Right renal cortex interstitium (tissue), 3 donors: ENCODE measurements around the gene ASS1. TPM values are rescaled to one million over a fixed set of nuclear protein-coding genes. Genes with fewer than 3 reads are reported as not detected.

ENCODE experiments used
- DNase-seq, 3 donors: peaks; one replicate each; pipeline ENCODE4 v3.0.0-alpha.2; 2013; ENCODE audit warnings: low read depth in 3 of 3, low spot score in 2 of 3
- polyA plus RNA-seq, 3 donors: library from polyadenylated mRNA; unstranded; fragments of 120-200 nt; gene quantifications; one replicate each; pipeline ENCODE4 v1.2.1, GENCODE V29; 2013; ENCODE audit not compliant: insufficient read length in 3 of 3

Gene ASS1
- polyA plus RNA-seq, 3 donors = 299 to 385 (median 354) TPM

DNA sequence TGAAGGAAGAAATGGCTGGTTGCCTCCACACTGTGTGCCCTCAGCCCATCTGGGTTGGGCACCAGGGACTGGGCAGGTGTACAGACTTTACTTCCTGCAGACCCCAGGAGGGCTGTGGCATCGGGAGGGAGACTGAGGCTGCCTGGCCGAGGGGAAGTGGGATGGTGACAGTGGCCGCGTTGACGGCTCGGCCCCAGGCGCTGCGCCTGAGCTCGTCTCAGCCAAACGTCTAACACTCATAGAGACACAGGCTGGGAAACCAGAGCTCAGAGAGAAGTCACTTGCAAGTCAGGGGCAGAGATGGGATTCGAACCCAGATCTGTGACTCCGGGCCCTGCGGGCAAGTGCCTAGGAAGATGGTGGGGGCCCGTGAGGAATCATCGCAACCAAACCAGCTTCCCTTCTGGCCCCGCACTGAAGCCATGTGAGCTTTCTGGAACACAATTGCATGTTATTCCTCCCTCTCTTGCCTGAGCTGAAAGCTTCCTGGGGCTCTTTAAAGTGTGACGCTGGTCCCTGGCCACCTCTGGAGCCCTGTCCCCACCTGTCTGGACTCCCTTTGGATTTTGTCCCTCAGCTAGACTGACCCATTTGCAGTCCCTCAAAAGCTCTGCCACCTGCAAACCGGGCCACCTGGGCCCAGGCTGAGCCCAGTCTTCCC, 81.6 kb downstream of the ASS1 start:
- no peak for DNase-seq

DNA sequence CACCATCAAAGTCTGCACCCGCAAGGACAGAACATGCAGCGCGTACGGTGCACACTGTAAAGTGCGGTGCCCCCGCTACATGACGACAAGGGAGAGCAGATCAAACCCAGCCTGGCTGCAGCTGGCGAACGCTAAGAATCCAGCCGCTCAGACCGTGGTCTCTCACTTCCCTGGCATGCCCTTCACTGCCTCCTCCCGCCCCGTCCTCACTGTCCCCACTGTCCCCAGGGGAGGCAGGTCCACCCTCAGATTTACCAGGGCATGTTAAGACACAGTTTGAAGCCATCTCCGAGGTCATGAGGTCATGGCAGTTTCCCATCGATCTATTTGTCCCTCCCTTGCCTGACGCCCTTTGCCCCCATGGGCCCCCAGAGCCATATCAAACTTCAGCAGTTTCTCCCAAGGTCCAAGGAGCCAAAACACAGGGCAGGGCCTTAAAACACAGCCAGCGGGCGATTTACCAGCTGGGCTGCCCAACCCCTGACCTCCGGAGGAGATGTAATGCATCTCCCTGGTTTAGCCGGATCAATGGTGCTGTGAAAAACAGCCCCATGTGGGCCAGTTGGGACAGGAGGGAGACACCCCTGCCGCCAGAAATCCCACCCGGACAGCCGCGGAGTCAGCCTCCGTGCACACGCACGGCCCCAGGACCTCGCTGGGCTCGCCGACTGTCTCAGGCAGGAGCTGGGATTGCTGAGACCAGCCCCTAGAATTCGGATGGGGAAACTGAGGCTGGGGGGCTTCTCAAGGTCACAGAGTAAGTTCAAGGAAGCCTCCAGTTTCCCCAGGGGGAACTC, 82.3 kb downstream of the ASS1 start:
- no peak for DNase-seq

DNA sequence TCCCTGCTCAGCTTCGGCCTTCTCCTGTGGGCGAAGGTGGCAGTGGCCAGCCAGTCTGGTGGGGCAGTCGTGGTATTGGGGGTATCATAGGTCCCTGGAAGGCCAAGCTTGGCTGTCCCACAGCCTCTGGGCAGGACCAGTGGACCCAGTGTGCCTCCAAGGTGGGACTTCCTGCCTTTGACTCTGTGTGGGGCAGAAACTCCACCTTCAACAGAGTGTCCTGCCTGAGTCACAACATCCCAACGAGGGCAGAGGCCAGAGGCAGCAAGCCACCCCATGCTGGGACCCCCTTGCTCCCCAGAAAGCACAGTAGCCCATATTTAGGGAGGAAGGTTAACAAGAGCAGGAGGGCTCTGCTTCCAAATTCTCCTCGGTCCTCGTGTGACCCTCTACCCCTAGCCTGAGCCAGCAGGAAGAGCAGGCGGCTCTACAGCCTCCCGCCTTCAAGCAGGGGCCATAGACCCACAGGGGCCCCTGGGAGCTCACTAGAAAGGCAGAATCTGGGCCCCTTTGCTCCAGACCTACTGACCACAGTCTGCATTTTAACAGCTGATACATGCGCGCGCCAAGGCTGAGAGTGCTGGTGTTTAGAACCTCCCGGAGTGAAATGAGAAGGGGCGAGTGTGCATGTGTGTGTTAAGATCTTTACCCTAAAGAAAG, 83.0 kb downstream of the ASS1 start:
- no peak for DNase-seq

DNA sequence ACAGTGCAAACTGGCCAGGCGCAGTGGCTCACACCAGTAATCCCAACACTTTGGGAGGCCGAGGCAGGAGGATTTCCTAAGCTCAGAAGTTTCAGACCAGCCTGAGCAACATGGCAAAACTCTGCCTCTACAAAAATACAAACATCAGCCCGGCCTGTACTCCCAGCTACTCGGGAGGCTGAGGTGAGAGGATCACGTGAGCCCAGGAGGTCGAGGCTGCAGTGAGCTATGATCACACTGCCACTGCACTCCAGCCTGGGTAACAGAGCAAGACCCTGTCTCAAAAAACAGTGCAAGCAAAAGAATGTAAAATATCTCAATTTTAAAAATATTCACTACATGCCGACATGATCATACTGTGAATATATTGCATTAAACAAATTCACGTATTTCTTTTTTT, 83.9 kb downstream of the ASS1 start:
- DNase-seq = no peak

DNA sequence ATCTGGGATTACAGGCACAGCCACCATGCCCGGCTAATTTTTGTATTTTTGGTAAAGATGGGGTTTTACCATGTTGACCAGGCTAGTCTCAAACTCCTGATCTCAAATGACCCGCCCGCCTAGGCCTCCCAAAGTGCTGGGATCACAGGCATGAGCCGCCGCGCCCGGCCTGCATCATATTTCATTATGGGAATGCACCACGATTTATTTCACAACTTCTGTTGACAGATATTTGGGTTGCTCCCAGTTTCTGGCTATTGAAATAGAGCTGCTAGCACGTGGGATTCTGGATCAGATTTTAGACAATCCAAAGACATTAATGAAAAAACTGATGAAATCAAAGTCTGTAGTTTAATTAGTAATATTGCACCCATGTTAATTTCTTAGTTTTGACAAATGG, 86.2 kb downstream of the ASS1 start:
- no peak for DNase-seq

DNA sequence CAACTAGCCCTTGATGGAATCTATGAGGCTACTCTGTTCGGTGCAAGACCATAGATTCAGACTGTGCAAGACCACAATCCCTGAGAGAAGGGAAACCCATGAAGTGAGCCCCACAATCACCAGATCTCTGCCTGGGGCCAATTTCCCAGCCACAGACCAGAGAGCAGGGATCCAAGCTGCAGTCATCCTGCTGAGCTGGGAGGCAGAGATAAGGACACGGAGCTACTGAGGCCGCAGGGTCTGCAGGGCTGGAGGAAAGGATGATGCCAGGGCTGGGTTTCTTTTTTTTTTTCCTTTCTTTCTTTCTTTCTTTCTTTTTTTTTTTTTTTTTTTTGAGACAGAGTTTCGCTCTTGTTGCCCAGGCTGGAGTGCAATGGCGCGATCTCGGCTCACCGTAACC, 86.9 kb downstream of the ASS1 start:
- DNase-seq = no peak

DNA sequence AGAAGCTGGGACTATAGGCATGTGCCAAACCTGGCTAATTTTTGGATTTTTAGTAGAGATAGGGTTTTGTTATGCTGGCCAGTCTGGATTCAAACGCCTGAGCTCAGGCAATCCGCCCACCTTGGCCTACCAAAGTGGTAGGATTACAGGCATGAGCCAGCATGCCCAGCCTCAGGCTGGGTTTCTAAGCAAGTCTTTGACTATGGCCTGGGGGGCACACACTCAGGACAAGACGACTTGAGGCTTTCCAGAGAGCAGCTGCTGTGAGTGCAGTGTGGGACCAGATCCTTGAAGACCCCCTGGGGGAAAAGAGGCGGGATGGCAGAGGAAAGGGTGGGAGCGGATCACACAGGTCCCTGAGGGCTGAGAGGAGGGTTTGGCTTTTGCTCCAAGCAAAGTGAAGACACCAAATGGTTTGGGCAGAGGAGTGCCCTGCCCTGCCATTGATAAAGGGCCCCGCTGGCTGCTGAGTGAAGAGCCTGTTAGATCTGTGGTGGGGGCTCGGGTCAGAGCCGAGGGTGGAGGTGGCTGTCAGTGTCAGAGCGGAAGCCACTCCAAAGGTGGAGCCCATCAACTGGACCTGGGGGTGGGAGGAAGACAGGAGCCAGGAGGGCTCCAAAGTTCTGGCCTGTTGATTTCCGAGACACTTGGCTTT, 87.8 kb downstream of the ASS1 start:
- no peak for DNase-seq

DNA sequence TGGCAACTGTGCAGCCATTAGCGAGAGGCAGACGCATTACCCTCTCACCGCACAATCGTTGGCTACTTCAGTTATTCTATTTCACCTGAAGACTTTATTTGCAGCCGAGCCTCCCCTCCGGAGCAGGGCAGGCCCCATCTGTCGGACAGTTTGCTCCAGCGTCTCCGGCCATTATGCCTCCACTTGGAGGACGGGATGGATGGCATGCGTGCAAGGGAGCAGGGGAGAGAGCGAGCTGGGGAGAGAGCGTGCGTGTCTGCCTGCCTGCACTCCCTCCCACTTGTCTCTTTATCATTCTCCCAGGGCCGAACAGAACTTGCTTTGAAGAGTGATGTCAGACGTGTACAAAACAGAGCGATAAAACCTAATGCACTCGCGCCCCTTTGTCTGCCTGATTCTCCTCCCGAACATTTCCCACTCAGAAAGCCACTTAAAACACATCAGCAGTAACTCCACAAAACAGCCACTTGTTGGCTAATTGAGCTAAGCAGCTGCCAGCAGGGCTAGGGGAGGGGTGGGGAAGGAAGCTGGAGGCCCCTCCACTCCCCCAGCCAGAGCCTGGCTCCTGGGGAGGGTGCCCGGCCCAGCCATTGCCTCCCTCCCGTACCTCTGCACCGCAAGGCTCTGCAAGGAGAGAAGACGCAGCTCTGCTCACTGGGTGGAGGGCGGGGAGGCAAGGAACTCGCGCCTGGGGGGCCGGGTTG, 91.2 kb downstream of the ASS1 start:
- no peak for DNase-seq

DNA sequence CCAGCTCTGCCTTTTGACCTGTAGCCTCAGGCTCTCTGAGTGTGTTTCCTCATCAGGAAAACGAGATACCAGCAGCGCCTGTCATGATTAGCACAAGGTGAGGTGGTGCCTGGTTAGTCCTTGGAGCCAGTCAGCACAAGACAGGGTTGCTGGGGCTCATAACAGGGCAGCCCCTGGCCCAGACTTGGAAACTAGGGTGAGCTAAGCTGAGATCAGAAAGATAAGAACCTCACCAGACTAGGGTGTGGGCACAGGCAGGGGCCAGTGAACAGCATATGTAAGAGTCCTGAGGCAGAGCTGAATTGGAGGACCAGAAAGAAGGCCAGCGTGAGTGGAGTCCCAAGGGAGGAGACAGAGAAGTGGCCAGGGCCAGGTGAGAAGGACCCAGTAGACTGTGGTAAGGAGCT, 91.9 kb downstream of the ASS1 start:
- DNase-seq = no peak

DNA sequence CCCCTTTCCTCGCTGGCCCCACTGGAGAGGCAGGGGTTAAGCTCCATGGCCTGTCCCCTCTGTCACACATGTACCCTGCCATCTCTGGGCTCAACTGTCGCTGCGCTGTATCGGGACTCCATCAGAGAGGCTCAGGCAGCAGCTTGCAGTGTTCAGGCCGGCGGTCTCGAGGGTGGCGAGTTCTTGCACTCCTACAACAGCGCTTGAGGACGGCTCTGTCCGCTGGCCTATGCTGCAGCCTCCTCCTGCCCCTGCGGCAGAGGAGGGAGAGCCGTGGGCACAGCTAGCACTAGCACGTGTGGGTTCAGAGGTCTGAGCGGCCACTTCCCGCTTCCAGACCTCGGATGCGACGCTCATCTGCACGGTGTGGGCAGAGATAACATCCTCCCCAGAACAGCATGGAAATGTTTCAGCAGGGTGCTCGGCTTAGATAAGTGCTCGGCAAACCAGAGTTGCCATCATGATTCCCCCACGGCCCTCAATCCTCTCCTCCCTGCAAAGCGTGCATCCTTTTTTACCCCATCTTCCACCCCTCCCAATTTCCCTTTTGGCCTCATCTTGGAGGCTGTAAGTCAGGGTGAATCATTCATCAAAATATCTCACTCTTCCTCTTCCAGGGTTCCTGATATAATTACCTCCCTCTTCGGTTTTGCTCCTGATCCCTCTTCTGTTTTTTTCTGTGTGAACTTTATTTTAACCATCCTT, 92.7 kb downstream of the ASS1 start:
- DNase-seq = no peak

DNA sequence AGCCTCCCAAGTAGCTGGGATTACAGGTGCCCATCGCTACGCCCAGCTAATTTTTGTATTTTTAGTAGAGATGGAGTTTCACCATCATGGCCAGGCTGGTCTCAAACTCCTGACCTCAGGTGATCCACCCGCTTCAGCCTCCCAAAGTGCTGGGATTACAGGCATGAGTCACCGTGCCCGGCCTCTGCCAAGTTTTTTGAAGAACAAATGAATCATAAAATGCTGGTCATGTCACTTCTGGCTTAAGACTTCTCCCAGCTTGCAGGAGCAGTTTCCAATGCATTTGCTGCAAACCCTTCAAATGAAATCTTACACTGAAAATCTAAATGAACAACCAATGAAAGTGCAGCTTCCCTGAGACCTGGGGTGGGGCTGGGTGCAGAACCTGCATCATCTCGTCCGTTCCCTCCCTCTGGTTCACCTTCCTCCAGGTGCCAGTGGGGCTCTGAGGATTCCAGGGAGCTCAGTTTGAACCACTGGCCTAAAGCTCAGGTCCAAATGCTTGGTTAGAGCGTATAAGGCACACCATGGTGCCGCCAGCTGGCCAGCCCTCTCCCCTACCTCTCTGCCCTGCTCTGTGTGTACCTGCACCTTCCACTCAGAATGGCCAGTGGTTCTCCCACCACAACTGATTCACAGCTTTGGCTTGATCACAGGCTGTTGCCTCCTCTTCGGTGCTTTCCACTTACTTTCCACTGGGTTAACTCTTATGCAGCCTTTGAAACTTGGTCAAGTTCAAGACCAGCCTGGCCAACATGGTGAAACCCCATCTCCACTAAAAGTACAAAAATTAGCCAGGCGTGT, 94.9 kb downstream of the ASS1 start:
- DNase-seq = no peak

DNA sequence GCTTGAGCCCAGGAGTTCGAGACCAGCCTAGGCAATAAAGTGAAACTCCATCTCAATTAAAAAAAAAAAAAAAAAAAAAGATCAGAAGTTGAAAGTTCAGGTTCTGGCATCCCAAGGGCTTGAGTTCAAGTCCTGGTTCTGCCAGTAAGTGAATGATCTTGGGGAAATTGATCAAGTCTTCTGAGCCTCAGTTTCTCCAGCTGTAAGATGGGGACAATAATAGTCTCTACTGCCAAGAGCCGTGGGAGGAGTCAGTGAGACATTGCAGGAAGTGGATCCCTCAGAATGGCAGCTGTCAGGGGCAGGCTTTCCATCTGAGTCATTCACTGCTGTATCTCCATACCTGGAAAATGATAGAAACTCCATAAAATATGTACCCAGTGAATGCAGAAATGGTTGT, 96.8 kb downstream of the ASS1 start:
- no peak for DNase-seq

DNA sequence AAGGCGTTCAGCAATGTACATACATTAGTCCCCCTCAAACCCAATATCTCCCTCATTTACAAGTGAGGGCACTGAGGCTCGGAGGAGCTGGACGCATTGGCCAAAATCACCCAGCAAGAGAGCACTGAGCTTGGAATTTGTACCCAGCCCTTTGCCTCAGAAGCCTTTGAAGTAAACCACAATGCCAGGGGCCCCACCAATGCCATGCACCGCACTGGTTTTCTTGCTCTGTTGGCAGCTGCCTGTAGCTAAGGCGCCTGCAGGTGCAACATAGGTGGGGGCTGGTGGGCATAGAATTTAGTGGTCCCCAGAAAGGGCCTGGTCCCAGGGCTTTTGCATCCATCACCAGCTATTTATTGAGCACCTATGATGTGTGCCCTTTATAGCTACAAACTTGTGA, 97.3 kb downstream of the ASS1 start:
- DNase-seq = no peak

DNA sequence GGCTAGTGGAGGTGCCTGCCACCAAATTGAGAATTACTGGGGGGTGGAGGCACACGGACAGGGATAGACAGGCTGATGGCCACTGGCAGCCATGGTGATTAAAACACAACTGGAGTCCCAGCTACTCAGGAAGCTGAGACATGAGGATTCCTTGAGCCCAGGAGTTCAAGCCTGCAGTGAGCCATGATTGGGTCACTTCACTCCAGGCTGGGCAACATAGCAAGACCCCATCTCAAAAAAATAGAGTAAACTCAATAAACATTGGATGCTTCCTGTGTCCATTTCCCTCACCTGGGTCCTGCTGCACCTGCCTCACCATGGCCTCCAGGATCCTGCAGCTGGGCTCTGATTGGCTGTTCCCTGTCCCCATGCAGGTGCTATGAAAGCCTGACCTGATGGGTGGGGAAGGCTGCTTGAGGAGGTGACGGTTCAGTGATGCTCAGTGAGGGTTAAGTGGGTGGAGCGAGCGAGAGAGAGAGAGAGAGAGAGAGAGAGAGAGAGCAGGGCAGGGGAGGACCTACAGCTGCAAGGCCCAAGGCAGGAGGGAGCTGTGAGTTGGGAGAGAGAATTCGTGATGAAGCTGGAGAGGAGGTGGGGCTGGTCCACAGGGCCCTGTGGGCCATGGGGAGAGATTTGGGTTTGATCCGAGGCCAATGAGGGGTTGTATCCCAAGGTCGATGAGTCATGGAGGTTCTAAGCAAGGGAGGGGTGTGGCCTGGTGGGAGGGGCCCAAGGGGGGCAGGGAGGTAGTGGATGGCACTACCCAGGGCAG, 97.9 kb downstream of the ASS1 start:
- DNase-seq = no peak

DNA sequence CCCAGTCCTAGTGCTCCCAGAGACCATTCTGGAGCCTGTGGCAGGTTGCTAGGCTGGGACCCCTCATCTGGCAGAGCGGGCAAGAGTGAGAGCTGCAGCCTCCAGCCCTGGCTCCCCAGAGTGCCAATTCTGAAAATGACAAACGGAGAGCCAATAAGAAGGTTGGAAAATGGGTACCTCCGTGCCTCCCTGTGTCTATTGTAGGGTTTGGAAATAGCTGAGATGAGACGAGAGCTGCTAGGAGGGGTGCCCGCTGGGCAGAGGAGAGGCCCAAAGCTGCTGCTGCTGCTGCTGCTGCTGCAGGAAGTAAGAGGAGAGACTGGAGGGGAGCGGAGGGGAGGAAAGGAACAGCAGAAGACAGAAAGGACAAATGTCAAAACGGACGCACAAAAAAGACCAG, 98.6 kb downstream of the ASS1 start:
- DNase-seq = no peak

DNA sequence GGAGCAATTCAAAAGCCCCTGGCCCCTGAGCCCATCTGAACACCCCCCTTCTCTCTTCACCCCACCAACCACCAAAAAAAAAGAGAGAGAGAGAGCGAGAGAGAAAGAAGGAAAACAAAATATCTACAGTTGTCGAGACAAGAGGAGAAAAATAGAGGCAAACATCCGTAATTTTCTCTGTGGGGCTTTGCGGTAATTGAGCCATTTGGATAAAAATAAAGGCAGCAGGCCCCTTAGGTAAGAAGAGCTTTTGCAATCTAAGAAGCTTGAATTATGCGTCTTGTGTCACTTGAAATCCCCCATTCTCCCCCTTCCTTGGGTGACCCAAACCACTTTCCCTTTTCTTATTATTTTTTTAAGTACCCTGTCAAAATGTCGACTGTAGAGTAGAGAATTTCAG, 99.1 kb downstream of the ASS1 start:
- DNase-seq = no peak

DNA sequence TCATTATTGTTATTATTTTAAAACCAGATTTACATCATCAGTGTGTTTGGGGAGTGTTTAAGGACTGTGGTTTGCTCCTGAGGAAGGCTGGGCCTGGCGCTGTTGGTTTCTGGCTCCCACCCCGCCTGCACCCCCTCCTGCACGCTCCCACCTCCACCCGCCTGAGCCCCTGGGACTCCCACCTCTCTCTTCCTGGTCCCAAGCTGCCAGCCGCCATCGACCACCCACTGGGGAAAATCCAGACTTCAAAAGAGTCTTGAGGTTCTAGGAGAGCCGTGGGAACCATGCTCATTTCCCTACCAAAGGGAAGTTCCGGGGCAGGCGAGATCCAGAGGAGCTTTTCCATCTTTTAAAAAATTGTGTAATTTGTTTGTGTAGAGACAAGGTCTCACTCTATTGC, 99.6 kb downstream of the ASS1 start:
- no peak for DNase-seq

DNA sequence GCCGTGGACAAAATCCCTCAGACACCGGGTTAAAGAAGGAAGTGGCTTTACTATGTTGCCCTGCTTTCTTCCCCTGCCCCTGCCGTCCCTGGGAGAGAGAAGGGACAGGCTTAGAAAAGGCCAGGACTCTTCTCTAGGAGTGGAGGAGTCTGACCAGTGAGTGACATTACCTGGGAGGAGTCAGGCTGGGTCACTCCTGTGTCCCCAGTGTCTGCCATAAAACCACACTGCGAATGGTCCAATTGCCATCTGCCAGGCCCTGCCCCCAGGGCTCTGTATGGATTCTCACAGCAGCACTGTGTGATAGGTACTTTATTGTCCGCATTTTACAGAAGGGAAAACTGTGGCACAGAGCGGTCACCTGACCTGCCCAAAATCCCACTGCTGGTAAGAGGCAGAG, 103.3 kb downstream of the ASS1 start:
- no peak for DNase-seq
